Heart right ventricle (tissue), 16 donors: Measurements from ENCODE around the gene SS18L1. TPM values are rescaled to one million over a fixed set of nuclear protein-coding genes. Genes with fewer than 3 reads are reported as not detected.
A peak's percentile ranks its signal among the peaks of the same experiment; 100 is the strongest.

Experiments used
- ATAC-seq, 8 donors: fragments of 200-7000 bp; cut with Tn5 transposase; one replicate each; pipeline ENCODE4 v1.9.1; 2020; ENCODE audit warnings: mild to moderate bottlenecking in 8 of 8, moderate library complexity in 8 of 8, moderate number of reproducible peaks in 1 of 8
- DNase-seq, 2 donors: peaks; one replicate each; pipeline ENCODE4 v3.0.0-alpha.2; 2020
- H3K27ac ChIP-seq, 10 donors: fragments of 200-600 bp; sonication (generic) in 2 of 10; one replicate each; pipeline versions ENCODE4 v1.5.0 to v1.8.0; 2020 to 2022; ENCODE audit warnings: mild to moderate bottlenecking in 3 of 10
- H3K27me3 ChIP-seq, 7 donors: fragments of 200-600 bp; one replicate each; pipeline ENCODE4 v1.8.0; 2021 to 2022; ENCODE audit warnings: mild to moderate bottlenecking in 2 of 7
- H3K36me3 ChIP-seq, 9 donors: fragments of 200-600 bp; sonication (generic) in 1 of 9; one replicate each; pipeline versions ENCODE4 v1.5.0 to v1.8.0; 2020 to 2022; ENCODE audit warnings: mild to moderate bottlenecking in 2 of 9
- H3K4me1 ChIP-seq, 9 donors: fragments of 200-600 bp; sonication (generic) in 1 of 9; one replicate each; pipeline versions ENCODE4 v1.5.0 to v1.8.0; 2020 to 2022; ENCODE audit warnings: mild to moderate bottlenecking in 4 of 9
- H3K4me3 ChIP-seq, 10 donors: fragments of 200-600 bp; sonication (generic) in 2 of 10; one replicate each; pipeline versions ENCODE4 v1.5.0 to v1.8.0; 2020 to 2022; ENCODE audit warnings: mild to moderate bottlenecking in 7 of 10, moderate library complexity in 2 of 10
- H3K9me3 ChIP-seq, 11 donors: fragments of 200-600 bp in 10 of 11; sonication (generic) in 2 of 11; one replicate each; pipeline versions ENCODE4 v1.5.0 to v1.8.0; 2013 to 2022; ENCODE audit warnings: mild to moderate bottlenecking in 2 of 11, control low read depth in 1 of 11, moderate library complexity in 1 of 11
- CTCF ChIP-seq, 9 donors: fragments of 200-600 bp; sonication (generic) in 2 of 9; IDR thresholded peaks; one replicate each; pipeline versions ENCODE4 v1.5.0 to v1.8.0; 2021 to 2022; ENCODE audit warnings: antibody characterized with exemption in 9 of 9, mild to moderate bottlenecking in 5 of 9, moderate library complexity in 1 of 9
- WGBS, 2 donors: extraction: QIAGEN DNeasy Blood & Tissue Kit; methylation state at CpG; one replicate each; pipeline ENCODE4 v1.1.7; 2013; ENCODE audit warnings: inconsistent platforms in 1 of 2; 5-methylcytosine and 5-hydroxymethylcytosine counted together
- intact Hi-C, 10 donors: fragments of 100-400 bp; cut with DNase I; formaldehyde crosslinking; loops; one replicate each; pipeline versions ENCODE4 v1.11.1 to v1.14.2; 2022
- polyA plus RNA-seq, 2 donors: library from polyadenylated mRNA; stranded (reverse); fragments of 200-250 nt; gene quantifications; one replicate each; pipeline ENCODE4 v1.2.3, GENCODE V29; 2013
- total RNA-seq, 10 donors: library from RNA; stranded (reverse); fragmentation: NEBNext Ultra II Directional in 3 of 10; extraction: Animal tissue kit (Norgen Biotek cat#: 25700) in 3 of 10; gene quantifications; one replicate each; pipeline versions ENCODE4 v1.2.1 to v1.2.4, GENCODE V29; 2021 to 2023
- donor health status: Arrhythmogenic right ventricular cardiomyopathy.
- donor health status: ischemic (EF 13 %, LVEDD 7.1; RV severe dilation, severe dysfunction).
- donor health status: healthy with polysubstance abuse.
- donor health status: DM: no; HTN: yes; CAD: no.
- donor health status: DM: no; HTN: no; CAD: no.
- donor health status: ischemic (EF 25% LVEDD 6.9; RV normal size, moderate dysfunction).
- donor health status: ischemic (EF 25% LVEDD 5.7; RV mildly dilated, moderate dysfunction).
- donor health status: healthy.
- donor health status: DM: yes; HTN: yes; CAD: no.
- donor health status: Ischemic cardiomyopathy.
- donor health status: ischemic (EF 35%, LVEDD 5.7; RV mildly dilated, moderate dysfunction).
- donor health status: nonischemic (EF 11% LVEDD 7.7; RV severe dilation, severe dysfunction).
- donor health status: DM: yes; HTN: yes; CAD: no.
- donor health status: PGD.
- donor health status: ischemic (EF 29% LVEDD 5.4; RV normal size, mild dysfunction).
- donor health status: nonischemic (EF 23%, LVEDD 6.1; RV moderate dilation, normal function).

Gene SS18L1
- total and polyA plus RNA-seq, 12 donors: 5.2 to 22.3 (median 7.4) TPM

- WGBS, 2 donors: 84 to 85% methylated on average over 25 of the region's 25 CpGs
- ATAC-seq: peak in 1 of 8 donors; percentile 16
These were observed 47.3 kb downstream of the SS18L1 start for GRCh38 chr20:62190639-62191411.

GRCh38 chr20:62191781-62192559 lies 48.4 kb downstream of the SS18L1 start:
- Histone ChIP-seq H3K27ac (no peak overlapping the region), H3K4me1 (peaks cover 0 to 25% (median 12%) of the 10 kb centered on the region in 9 donors), H3K27me3 (no peaks in the 10 kb centered on the region), H3K4me3 (no peak overlapping the region), H3K9me3 (no peaks in the 10 kb centered on the region), H3K36me3 (peaks cover 0 to 69% (median 12%) of the 10 kb centered on the region in 9 donors)
- no peak for TF ChIP-seq CTCF (IDR thresholded peaks at IDR 0.05)
- DNase-seq (peak in 1 of 2 donors; percentile 10), ATAC-seq (peak in 4 of 8 donors; percentile 11 to 49 (median 27))
- WGBS, 2 donors: 76 to 82% methylated on average over 14 of the region's 14 CpGs
- intact Hi-C loops: loop anchor here in 1 of 10 donors (2.0 kb wide), 1 partner anchor 21 kb away; no protein-coding TSS in a partner anchor

More at GRCh38 chr20:62190639-62191411, 47.3 kb downstream of the SS18L1 start:
- H3K9me3 ChIP-seq: no peaks in the 10 kb centered on the region
- no peaks in the 10 kb centered on the region for H3K27me3 ChIP-seq
- no peak overlapping the region for H3K4me3 ChIP-seq
- H3K27ac ChIP-seq: no peak overlapping the region
- DNase-seq: peak in 1 of 2 donors; percentile 8
- H3K4me1 ChIP-seq: peaks cover 0 to 30% (median 18%) of the 10 kb centered on the region in 9 donors
- peaks cover 0 to 57% (median 12%) of the 10 kb centered on the region in 9 donors for H3K36me3 ChIP-seq
- intact Hi-C loops: loop anchor here in 1 of 10 donors (2.0 kb wide), 1 partner anchor 22 kb away; no protein-coding TSS in a partner anchor
- TF ChIP-seq CTCF (IDR thresholded peaks at IDR 0.05): no peak

GRCh38 chr20:62192635-62193034 lies 49.1 kb downstream of the SS18L1 start:
- no peak overlapping the region for H3K27ac ChIP-seq
- peaks cover 0 to 75% (median 15%) of the 10 kb centered on the region in 9 donors for H3K36me3 ChIP-seq
- no peaks in the 10 kb centered on the region for H3K9me3 ChIP-seq
- DNase-seq (peak in 1 of 2 donors; percentile 10), ATAC-seq (peak in 2 of 8 donors; percentile 15 to 46)
- intact Hi-C loops: no loop called here
- WGBS, 2 donors: 66 to 78% methylated on average over 10 of the region's 10 CpGs
- no peak overlapping the region for H3K4me3 ChIP-seq
- H3K27me3 ChIP-seq: no peaks in the 10 kb centered on the region
- TF ChIP-seq CTCF (IDR thresholded peaks at IDR 0.05): no peak
- peaks cover 0 to 19% (median 6%) of the 10 kb centered on the region in 9 donors for H3K4me1 ChIP-seq
